Measurements from ENCODE around the gene AGER. TPM values are rescaled to one million over a fixed set of nuclear protein-coding genes. Genes with fewer than 3 reads are reported as not detected.
A peak's percentile ranks its signal among the peaks of the same experiment; 100 is the strongest.
"Not testable (repeated sequence)": the region's sequence is repeated elsewhere in the genome, so short reads cannot be mapped to it uniquely, and the experiment has no call there.

AGER gene
- total RNA-seq, 4 donors from 2014 or later: 0.59 to 1.7 (median 1.4) TPM

DNA sequence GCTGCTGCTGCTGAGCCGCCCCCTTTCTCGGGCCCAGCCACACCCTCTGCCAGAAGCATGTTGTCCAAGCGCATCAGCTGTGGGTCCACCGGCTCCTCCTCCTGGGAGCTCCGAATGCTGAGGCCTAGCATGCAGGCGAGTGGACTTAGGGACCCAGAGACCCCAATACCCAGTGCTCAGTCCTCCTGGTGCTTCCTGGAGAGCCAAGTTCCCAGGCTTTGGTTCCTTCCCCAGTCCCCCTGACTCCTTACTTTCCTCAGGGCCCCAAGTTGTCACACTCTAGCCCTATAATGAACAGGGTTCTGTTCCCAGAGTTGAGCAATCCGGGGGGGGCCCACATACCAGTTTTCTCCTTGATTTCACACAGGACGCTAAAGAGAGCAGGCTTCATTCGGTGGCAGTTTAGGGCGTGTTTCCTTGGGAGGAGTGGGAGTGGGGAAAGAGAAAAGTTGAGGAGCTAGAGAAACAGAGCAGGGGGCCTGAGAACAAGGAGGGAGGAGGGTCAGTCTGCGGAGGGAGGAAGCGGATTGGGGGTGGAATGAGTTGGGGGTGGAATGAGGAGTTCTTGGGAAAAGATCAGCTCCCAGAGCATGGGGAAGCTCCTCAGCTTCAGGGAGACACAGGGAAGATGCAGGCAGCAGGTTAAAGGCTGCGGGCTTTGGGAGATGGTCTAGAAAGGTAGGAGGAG lies 4.5 kb upstream of the AGER start:
- no peak for DNase-seq
- TF ChIP-seq POLR2A (IDR thresholded peaks at IDR 0.05): no peak
- TF ChIP-seq, protein P1, sequence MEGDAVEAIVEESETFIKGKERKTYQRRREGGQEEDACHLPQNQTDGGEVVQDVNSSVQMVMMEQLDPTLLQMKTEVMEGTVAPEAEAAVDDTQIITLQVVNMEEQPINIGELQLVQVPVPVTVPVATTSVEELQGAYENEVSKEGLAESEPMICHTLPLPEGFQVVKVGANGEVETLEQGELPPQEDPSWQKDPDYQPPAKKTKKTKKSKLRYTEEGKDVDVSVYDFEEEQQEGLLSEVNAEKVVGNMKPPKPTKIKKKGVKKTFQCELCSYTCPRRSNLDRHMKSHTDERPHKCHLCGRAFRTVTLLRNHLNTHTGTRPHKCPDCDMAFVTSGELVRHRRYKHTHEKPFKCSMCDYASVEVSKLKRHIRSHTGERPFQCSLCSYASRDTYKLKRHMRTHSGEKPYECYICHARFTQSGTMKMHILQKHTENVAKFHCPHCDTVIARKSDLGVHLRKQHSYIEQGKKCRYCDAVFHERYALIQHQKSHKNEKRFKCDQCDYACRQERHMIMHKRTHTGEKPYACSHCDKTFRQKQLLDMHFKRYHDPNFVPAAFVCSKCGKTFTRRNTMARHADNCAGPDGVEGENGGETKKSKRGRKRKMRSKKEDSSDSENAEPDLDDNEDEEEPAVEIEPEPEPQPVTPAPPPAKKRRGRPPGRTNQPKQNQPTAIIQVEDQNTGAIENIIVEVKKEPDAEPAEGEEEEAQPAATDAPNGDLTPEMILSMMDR (IDR thresholded peaks at IDR 0.05): no peak
- Histone ChIP-seq H3K4me1 (peaks cover 22 to 85% (median 42%) of the 10 kb centered on the region in 3 donors), H3K27me3 (no peaks in the 10 kb centered on the region), H3K36me3 (peaks cover 9 to 32% (median 16%) of the 10 kb centered on the region in 3 donors), H3K27ac (peak overlapping the region; percentile 95 to 99 (median 98)), H3K9me3 (no peaks in the 10 kb centered on the region), H3K4me3 (peak overlapping the region; percentile 69 to 93 (median 87))
- intact Hi-C loops (cut with DNase I): no loop called here
- 17 to 19% methylated on average over 8 to 9 of the region's 13 CpGs for WGBS, 2 donors

DNA sequence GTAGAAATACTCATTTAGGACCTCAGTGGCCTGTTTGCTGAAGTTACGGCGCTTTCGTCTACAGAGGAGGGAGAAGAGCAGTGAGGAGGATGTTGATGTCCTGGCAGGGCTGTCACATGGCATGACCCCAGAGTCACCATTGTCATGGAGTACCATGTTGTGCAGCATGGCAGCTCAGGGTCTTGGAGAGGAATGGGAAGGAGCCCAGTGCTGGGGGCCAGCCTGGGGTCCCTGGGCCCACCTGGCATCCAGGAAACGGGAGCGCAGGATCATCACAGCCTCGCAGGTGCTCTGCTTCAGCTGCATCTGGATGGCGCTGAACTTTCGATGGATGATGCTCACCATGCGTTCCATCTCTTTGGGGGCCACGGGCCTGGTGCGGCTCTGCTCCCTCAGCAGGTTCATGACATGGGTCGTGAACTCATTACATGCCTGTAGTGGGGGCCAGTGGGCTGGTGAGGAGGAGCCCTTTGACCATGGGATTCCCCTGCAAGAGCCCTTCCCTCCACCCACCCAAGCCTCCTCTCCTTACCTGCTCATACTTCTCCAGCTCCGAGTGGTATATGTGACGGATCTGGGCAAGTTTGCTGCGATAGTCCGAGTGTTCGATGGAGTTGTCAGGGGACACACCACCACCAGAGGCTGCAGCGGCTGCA lies 3.8 kb upstream of the AGER start:
- Histone ChIP-seq H3K36me3 (peaks cover 9 to 39% (median 19%) of the 10 kb centered on the region in 3 donors), H3K27ac (peak overlapping the region; percentile 95 to 99 (median 98)), H3K4me1 (peaks cover 22 to 78% (median 42%) of the 10 kb centered on the region in 3 donors), H3K4me3 (peak overlapping the region in 3 of 4 donors; percentile 86 to 93 (median 88))
- WGBS, 2 donors: 80 to 86% methylated on average over 3 to 14 of the region's 18 CpGs
- H3K27me3 ChIP-seq; intact Hi-C loops (cut with DNase I); DNase-seq; H3K9me3 ChIP-seq: not testable (repeated sequence)

DNA sequence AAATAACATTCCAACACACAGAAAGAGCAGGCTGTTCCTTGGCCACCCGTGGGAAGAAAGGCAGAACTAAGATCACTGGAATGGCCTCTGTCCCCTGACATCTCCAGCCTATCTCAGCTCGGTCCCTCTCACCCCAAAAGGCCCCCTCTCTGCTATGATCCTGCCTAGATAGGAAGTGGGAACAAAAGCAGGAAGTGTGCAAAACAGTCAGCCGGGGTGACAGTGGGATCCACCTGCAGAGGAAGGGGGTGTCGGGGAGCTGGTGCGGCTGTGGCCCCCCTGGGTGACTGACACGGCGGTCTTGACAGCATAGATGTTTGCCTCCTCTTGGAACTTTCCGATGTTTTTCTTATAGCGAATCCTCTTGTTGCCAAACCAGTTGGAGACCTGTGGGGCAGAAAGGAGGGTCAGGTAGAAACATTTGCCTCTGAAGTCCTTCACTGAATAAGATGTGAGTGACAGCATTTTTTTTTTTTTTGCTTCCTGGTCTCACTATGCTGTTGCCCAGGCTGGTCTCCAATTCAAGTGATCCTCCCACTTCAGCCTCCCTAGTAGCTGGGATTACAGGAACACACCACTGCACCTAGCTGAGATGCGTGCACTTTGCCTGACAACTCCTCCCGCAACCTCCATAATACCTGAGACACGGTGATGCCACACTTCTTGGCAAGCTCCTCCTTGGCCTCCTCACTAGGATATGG lies 3.1 kb upstream of the AGER start:
- Histone ChIP-seq H3K27ac (peak overlapping the region; percentile 64 to 99 (median 98)), H3K27me3 (no peaks in the 10 kb centered on the region), H3K4me1 (peaks cover 19 to 78% (median 37%) of the 10 kb centered on the region in 3 donors), H3K4me3 (no peak overlapping the region), H3K9me3 (no peaks in the 10 kb centered on the region), H3K36me3 (peaks cover 9 to 46% (median 19%) of the 10 kb centered on the region in 3 donors)
- 60% methylated on average over 10 to 12 of the region's 12 CpGs for WGBS, 2 donors
- TF ChIP-seq POLR2A (IDR thresholded peaks at IDR 0.05): no peak
- no peak for DNase-seq
- intact Hi-C loops (cut with DNase I): no loop called here

DNA sequence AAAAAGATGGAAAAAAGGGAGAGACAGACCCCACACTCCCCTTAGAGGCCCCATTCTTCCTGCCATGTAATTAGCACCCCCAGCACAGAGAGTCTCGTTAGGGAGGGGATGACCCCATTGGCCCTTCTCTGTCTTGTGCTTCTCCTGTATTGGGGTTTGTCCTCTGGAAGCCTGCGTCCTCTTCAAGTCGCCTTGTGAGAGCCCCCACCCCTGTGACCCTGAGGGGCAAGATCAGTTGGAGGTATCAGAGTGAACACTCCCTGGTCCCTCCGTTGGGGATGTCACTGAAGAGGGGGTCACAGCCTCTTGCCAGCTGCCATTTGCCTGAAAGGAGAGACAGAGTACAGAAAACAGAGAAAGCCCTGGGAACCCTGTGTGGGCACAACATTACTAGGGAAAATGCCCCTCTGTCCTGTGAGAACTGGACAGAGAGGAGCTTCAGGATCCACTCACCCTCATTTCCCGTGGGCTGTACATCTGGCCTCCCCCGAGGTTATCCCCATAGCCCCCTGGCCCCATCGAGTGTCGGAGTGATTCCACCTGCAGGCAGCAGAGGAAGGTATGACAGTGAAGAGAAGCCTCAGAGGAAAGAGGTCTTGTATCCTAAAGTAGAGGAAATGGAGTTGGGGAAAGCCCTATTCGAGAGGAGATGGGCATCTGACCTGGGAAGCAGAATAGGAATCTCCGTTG lies 2.2 kb upstream of the AGER start:
- H3K4me3 ChIP-seq; H3K27me3 ChIP-seq; intact Hi-C loops (cut with DNase I); DNase-seq; H3K9me3 ChIP-seq: not testable (repeated sequence)
- Histone ChIP-seq H3K4me1 (peaks cover 17 to 78% (median 43%) of the 10 kb centered on the region in 3 donors), H3K27ac (peak overlapping the region; percentile 64 to 99 (median 92)), H3K36me3 (peaks cover 11 to 54% (median 19%) of the 10 kb centered on the region in 3 donors)
- WGBS, 2 donors: 41 to 59% methylated on average over 5 to 6 of the region's 10 CpGs

DNA sequence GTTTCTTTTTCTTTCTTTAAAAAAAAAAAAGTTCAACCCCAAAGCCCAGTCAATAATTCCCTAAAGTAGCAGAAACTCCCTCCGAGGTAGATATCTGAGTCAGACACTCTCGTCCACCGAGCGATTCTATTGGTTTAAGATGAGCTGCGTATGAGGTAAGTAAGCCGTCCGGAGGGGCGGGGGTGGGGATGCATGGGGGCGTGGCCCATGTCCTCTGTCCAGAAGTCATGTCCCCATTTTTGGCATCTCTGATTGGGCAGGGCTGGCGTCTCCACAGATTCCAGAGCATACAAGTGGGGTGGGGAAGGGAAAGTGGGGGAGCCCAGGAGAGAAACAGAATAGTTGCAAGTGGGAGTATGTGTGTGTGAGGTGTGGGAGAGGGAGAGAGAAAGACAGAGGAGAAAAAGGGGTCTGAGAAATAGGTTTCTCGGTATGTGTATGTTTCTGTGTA lies 1.7 kb upstream of the AGER start:
- WGBS, 2 donors: 7 to 34% methylated on average over 10 of the region's 11 CpGs
- H3K27me3 ChIP-seq; H3K4me3 ChIP-seq; DNase-seq; intact Hi-C loops (cut with DNase I); H3K9me3 ChIP-seq: not testable (repeated sequence)
- peak overlapping the region; percentile 64 to 99 (median 92) for H3K27ac ChIP-seq
- H3K4me1 ChIP-seq: peaks cover 17 to 78% (median 38%) of the 10 kb centered on the region in 3 donors
- peaks cover 15 to 60% (median 19%) of the 10 kb centered on the region in 3 donors for H3K36me3 ChIP-seq

DNA sequence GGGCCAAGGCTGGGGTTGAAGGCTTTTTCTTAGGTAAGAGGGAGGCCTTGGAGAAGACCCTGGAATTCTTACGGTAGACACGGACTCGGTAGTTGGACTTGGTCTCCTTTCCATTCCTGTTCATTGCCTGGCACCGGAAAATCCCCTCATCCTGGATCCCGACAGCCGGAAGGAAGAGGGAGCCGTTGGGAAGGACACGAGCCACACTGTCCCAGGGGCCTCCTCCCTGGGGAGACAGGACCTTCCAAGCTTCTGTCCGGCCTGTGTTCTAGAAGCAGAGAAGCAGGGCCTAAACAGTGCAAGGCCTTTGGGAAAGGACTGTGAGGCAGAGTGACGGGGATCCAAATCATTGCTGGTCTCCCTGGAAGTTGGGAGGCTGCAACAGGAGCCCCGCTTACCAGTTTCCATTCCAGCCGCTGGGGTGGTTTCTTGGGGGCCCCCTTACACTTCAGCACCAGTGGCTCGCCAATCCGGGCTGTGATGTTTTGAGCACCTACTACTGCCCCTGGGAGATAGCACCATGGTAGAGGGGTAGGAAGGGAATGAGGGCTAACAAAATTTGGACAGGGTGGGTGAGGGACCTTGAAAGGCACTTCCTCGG lies 470 bp downstream of the AGER start:
- no peak for DNase-seq
- Histone ChIP-seq H3K27ac (peak overlapping the region; percentile 32 to 99 (median 82)), H3K27me3 (no peaks in the 10 kb centered on the region), H3K4me1 (peaks cover 20 to 84% (median 48%) of the 10 kb centered on the region in 3 donors), H3K9me3 (no peaks in the 10 kb centered on the region), H3K36me3 (peaks cover 15 to 74% (median 19%) of the 10 kb centered on the region in 3 donors), H3K4me3 (no peak overlapping the region)
- WGBS, 2 donors: 78 to 82% methylated on average over 9 to 14 of the region's 15 CpGs
- TF ChIP-seq, protein P1 (IDR thresholded peaks at IDR 0.05): no peak
- TF ChIP-seq POLR2A (IDR thresholded peaks at IDR 0.05): no peak
- intact Hi-C loops (cut with DNase I): no loop called here
